ENCODE results near the gene BUD23. TPM values are rescaled to one million over a fixed set of nuclear protein-coding genes. Genes with fewer than 3 reads are reported as not detected.

The BUD23 gene
- total and polyA plus RNA-seq, 2 experiments from 2014 or later: 62.1 to 117 TPM

DNA sequence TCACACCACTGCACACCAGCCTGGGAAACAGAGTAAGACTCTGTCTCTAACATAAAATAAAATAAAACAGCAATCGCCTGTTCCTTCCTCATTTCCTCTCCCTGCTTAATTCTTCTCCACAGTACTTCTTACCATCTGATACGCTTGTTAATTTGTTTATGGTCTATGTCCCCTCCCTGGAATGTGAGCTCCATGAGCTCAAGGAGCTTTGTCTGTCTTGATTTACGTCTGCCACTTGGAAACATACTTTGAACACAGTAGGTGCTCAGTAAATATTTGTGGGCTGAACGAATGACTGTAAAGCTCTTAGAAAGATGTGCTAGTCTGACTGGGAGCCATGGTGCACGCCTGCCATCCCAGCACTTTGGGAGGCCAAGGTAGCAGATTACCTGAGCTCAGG, 45.2 kb downstream of the BUD23 start (continued):
- TF ChIP-seq, protein P1, sequence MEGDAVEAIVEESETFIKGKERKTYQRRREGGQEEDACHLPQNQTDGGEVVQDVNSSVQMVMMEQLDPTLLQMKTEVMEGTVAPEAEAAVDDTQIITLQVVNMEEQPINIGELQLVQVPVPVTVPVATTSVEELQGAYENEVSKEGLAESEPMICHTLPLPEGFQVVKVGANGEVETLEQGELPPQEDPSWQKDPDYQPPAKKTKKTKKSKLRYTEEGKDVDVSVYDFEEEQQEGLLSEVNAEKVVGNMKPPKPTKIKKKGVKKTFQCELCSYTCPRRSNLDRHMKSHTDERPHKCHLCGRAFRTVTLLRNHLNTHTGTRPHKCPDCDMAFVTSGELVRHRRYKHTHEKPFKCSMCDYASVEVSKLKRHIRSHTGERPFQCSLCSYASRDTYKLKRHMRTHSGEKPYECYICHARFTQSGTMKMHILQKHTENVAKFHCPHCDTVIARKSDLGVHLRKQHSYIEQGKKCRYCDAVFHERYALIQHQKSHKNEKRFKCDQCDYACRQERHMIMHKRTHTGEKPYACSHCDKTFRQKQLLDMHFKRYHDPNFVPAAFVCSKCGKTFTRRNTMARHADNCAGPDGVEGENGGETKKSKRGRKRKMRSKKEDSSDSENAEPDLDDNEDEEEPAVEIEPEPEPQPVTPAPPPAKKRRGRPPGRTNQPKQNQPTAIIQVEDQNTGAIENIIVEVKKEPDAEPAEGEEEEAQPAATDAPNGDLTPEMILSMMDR (conservative IDR thresholded peaks at IDR 0.05; ENCODE audit: low read depth in 2 of 2): no peak
- no peak for TF ChIP-seq EZH2phosphoT487 (IDR thresholded peaks at IDR 0.05; ENCODE audit: unreplicated experiment)
- no peak for TF ChIP-seq JUNB (IDR thresholded peaks at IDR 0.05; ENCODE audit: unreplicated experiment)
- no peak for TF ChIP-seq ZNF114 (CRISPR knock-in tag; IDR thresholded peaks at IDR 0.05)

DNA sequence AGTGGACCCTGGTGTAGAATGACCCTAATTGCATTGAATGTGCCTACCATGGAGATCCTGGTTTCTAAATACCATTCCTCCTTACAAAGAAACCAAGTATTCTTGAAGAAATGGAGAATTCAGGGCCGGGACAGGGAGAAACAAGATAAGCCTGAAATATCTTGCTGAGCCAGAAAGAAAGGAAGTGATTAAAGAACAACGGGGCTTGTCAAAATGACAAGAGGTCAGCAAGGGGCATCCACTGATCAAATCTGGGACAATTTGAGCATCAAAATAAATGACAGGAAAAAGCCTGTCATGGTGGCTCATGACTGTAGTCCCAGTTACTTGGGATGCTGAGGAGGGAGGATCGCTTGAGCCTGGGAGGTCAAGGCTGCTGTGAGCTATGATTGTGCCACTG, 47.1 kb downstream of the BUD23 start:
- Histone ChIP-seq H3K36me3 (ENCODE audit: insufficient read depth) (no peaks in the 10 kb centered on the region), H3K27me3 (ENCODE audit: insufficient read depth) (no peaks in the 10 kb centered on the region), H3K27ac (ENCODE audit: low read depth) (no peak overlapping the region), H3F3A (replicated peaks; ENCODE audit: low read depth) (0 out of 2 replicates have a peak, but pooled peaks cover 2% of the 10 kb centered on the region), H3K9me2 (ENCODE audit: insufficient read depth) (no peaks in the 10 kb centered on the region), H3K79me2 (replicated peaks; ENCODE audit: insufficient read depth) (no peaks in the 10 kb centered on the region), H2AFZ (no peak overlapping the region), H3K4me1 (ENCODE audit: insufficient read depth) (0 out of 2 replicates have a peak, but pooled peaks cover 7% of the 10 kb centered on the region), H3K4me2 (no peak overlapping the region), H3K4me3 (no peak overlapping the region), H4K20me1 (replicated peaks; ENCODE audit: insufficient read depth) (no peaks in the 10 kb centered on the region)
- Mint-ChIP-seq H3K4me3 (no peak overlapping the region), H3K27ac (no peak overlapping the region), H3K4me1 (peaks cover 15% of the 10 kb centered on the region), H3K36me3 (ENCODE audit: low read depth) (no peaks in the 10 kb centered on the region), H3K9me3 (no peaks in the 10 kb centered on the region), H3K27me3 (ENCODE audit: insufficient read depth, low read depth, poor library complexity) (no peaks in the 10 kb centered on the region)
- DNase-seq (ENCODE audit: low spot score): no peak
- TF ChIP-seq, protein P1 (conservative IDR thresholded peaks at IDR 0.05; ENCODE audit: low read depth in 2 of 2): no peak
- TF ChIP-seq CREB1 (CRISPR knock-in tag; IDR thresholded peaks at IDR 0.05; ENCODE audit: low read depth): no peak
- TF ChIP-seq JUNB (IDR thresholded peaks at IDR 0.05; ENCODE audit: unreplicated experiment): no peak
- ATAC-seq: no peak

DNA sequence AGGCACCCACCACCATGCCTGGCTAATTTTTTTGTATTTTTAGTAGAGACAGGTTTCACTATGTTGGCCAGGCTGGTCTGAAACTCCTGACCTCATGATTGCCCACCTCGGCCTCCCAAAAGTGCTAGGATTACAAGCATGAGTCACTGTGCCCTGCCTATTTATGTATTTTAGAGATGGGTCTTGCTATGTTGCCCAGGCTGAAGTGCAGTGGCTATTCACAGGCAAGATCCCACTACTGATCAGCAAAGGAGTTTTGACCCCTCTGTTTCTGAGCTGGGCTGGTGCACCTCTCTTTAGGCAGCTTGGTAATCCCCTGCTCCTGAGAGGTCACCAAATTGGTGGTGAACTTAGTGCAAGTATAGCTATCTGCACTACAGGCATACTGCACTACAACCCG, 49.0 kb downstream of the BUD23 start:
- no peak for DNase-seq (ENCODE audit: low spot score)
- Mint-ChIP-seq H3K27ac (no peak overlapping the region), H3K4me3 (no peak overlapping the region), H3K9me3 (no peaks in the 10 kb centered on the region), H3K27me3 (ENCODE audit: insufficient read depth, low read depth, poor library complexity) (peaks cover 1% of the 10 kb centered on the region), H3K4me1 (peaks cover 15% of the 10 kb centered on the region), H3K36me3 (ENCODE audit: low read depth) (peaks cover 8% of the 10 kb centered on the region)
- H3K36me3 ChIP-seq (ENCODE audit: insufficient read depth): 0 out of 2 replicates have a peak, but pooled peaks cover 3% of the 10 kb centered on the region
- H4K20me1 ChIP-seq (replicated peaks; ENCODE audit: insufficient read depth): peaks cover 8% of the 10 kb centered on the region; the same call in 1 of the 2 replicates
- H3K27me3 ChIP-seq (ENCODE audit: insufficient read depth): no peaks in the 10 kb centered on the region
- no peak overlapping the region for H3K4me2 ChIP-seq
- TF ChIP-seq ZNF114 (CRISPR knock-in tag; IDR thresholded peaks at IDR 0.05) (no peak), NANOG (IDR thresholded peaks at IDR 0.05; ENCODE audit: borderline replicate concordance) (no peak), EZH2phosphoT487 (IDR thresholded peaks at IDR 0.05; ENCODE audit: unreplicated experiment) (no peak)
- no peak for ATAC-seq
- no peak overlapping the region for H3K4me3 ChIP-seq
- H3K79me2 ChIP-seq (replicated peaks; ENCODE audit: insufficient read depth): no peaks in the 10 kb centered on the region; the same call in 1 of the 2 replicates
- H3K27ac ChIP-seq (ENCODE audit: low read depth): no peak overlapping the region
- 0 out of 2 replicates have a peak, but pooled peaks cover 7% of the 10 kb centered on the region for H3K4me1 ChIP-seq (ENCODE audit: insufficient read depth)
- no peaks in the 10 kb centered on the region for H3F3A ChIP-seq (replicated peaks; ENCODE audit: low read depth)
- H3K9me2 ChIP-seq (ENCODE audit: insufficient read depth): no peaks in the 10 kb centered on the region
- H2AFZ ChIP-seq: no peak overlapping the region

Data from GM23338 (cell line).